IPS-NIHi7 (cell line): ENCODE data around the gene MEAF6.
"Not testable (repeated sequence)": the region's sequence is repeated elsewhere in the genome, so short reads cannot be mapped to it uniquely, and the experiment has no call there.

ENCODE experiments used
- DNase-seq: peaks from one replicate; pipeline ENCODE4 v3.0.0; 2012; ENCODE audit warnings: mixed read lengths; ENCODE audit errors: extremely low spot score

The MEAF6 gene

DNA sequence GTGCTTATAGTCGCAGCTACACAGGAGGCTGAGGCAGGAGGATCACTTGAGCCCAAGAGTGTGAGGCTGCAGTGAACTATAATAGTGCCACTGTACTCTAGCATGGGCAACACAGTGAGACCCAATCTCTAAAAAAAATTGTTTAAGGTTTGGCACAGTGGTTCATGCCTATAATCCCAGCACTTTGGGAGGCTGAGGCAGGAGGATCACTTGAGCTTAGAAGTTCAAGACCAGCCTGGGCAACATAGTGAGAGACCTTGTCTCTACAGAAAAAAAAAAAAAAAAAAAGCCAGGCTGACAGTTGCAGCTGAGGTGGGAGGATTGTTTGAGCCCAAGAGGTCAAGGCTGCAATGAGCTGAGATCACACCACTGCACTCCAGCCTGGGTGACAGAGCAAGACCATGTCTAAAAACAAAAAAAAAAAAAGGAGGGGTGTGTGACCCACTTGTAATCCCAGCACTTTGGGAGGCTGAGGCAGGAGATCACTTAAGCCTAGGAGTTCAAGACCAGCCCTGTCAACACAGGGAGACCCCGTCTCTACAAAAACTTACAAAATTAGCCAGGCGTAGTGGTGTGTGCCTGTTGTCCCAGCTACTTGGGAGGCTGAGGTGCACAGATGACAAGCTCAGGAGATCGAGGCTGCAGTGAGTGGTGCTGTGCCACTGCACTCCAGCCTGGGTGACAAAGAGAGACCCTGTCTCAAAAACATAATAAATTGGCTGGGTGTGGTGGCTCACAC lies 18.0 kb upstream of the MEAF6 start:
- DNase-seq, result not testable (repeated sequence)

DNA sequence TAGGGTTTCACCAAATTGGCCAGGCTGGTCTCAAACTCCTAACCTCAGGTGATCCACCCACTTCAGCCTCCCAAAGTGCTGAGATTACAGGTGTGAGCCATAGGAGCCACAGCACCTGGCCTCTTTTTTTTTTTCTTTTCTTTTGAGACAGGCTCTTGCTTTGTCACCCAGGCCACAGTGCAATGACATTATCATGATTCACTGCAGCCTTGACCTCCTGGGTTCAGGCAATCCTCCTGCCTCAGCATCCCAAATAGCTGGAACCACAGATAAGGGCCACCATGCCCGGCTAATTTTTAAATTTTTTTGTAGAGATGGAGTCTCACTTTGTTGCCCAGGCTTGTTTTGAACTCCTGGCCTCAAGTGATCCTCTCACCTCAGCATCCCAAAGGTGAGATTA lies 15.3 kb upstream of the MEAF6 start:
- DNase-seq, result not testable (repeated sequence)

DNA sequence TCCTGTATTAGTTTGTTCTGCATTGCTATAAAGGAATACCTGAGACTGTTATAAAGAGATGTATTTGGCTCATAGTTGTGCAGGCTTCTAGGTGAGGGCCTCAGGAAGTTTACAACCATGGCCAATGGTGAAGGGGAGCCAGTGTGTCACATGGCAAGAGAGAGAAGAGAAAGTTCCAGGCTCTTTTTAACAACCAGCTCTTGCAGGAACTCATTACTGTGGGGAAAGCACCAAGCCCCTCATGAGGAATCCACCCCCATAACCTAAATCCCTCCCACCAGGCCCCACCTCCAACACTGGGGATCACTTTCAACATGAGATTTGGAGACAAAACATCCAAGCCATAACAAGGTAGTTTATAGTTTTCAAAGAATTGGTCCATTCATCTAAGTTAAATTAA lies 5.0 kb upstream of the MEAF6 start:
- no peak for DNase-seq

GRCh38 chr1:37518929-37519328 lies 4.4 kb upstream of the MEAF6 start:
- not testable (repeated sequence) for DNase-seq

- DNase-seq, result not testable (repeated sequence)
Observed at GRCh38 chr1:37518241-37518640, 3.7 kb upstream of the MEAF6 start.

- DNase-seq, result no peak
Observed at GRCh38 chr1:37517569-37517968, 3.0 kb upstream of the MEAF6 start.

GRCh38 chr1:37515185-37516034 lies 844 bp upstream of the MEAF6 start:
- no peak for DNase-seq

GRCh38 chr1:37513795-37514349 lies 694 bp downstream of the MEAF6 start:
- peak; percentile 77 for DNase-seq

- peak; percentile 29 for DNase-seq
Observed at GRCh38 chr1:37509181-37509580, 5.4 kb downstream of the MEAF6 start.

DNA sequence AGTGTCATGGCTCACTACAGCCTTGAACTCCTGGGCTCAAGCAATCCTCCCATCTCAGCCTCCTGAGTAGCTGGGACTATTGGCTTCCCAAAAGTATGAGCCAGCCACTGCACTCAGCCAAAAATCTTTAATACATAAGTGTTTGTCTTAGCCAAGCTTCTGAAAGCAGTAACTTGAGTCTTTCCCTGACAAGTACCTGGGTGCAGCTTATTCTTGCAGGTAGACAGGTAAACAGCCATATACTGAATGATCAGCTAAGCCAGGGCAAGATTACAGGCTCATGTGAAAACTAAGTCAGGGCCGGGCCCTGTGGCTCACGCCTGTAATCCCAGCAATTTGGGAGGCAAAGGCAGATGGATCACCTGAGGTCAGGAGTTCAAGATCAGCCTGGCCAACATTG lies 7.8 kb downstream of the MEAF6 start:
- no peak for DNase-seq

DNA sequence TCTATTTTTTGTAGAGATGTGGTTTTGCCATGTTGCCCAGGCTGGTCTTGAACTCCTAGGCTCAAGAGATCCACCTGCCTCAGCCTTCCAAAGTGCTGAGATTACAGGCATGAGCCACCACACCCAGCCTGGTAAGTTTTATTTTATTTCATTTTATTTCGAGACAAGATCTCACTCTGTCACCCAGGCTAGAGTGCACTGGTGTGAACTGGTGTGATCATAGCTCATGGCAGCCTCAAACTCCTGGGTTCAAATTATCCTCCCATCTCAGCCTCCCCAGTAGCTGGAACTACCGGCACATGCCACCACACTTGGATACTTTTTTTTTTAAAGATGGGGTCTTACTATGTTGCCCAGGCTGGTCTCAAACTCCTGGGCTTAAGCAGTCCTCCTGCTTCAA lies 11.8 kb downstream of the MEAF6 start:
- not testable (repeated sequence) for DNase-seq

DNA sequence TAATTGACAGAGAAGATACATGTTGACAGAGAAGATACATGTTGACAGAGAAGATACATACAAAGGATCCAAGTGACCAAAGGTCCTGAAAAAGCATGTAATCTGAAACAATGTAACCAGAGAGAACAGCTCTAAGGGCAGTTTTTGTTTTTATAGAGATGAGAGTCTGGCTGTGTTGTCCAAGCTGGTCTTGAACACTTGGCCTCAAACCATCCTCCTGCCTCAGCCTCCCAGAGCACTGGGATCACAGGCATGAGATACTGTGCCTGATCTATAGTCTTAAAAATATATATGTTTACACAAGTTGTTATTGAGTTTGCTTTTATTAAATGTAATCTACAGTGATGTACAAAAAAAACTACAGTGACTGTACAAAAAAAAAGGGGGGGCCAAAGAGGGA lies 12.5 kb downstream of the MEAF6 start:
- no peak for DNase-seq

- DNase-seq, result no peak
Observed at GRCh38 chr1:37501661-37502060, 12.9 kb downstream of the MEAF6 start.

GRCh38 chr1:37498872-37499617 lies 15.5 kb downstream of the MEAF6 start:
- DNase-seq, result no peak

GRCh38 chr1:37497832-37498231 lies 16.7 kb downstream of the MEAF6 start:
- DNase-seq, result no peak

GRCh38 chr1:37495875-37496274 lies 18.7 kb downstream of the MEAF6 start:
- DNase-seq, result no peak

GRCh38 chr1:37493336-37494098 lies 21.0 kb downstream of the MEAF6 start:
- no peak for DNase-seq

GRCh38 chr1:37487619-37487984 lies 27.0 kb downstream of the MEAF6 start:
- DNase-seq, result no peak

DNA sequence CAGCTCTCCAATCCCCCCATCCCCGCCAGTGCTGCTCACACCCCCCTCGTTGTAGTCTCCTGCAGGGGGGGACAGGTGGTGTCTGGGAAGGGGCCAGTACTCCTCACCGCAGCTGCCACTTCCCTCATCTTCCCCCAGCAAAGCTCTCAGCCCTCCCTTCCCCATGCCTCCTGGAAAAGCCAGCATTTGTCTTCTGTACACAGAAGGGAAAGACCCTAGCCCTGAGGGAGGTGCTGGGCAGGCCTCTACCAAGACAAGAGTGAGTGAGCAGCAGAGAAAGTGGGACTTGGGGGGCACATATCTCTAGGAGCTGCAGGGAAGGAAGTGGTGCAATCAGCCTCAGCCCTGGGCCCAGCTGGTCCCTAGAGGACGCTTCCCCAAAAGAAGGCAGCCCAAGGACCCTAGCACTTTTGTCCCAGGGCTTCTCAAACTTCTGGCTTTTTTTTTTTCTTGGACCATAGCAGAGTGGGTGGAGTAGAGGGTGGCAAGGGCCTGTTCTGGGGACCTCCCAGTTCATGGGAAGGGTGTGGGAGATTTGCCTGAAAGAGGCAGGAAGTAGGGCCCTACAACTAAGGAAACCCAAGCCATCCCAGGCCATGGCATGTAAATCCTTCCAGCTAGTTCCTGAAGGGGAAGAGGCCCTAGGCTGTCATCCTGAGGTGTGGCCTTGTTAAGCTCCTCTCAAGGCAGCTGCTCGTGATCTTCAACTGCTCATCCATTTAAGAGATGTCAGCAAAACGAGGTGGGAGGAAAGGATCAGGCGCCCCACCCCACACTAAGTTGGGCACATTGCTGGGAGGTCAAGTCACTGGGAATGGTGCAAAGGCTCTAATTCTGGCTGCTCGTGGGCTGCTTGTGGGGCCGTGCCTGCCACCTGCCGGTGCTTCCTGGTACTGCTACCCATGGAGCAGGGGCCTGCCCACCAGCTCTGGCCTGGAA lies 27.6 kb downstream of the MEAF6 start:
- peak; percentile 91 for DNase-seq
